ENCODE data around the gene DLG2.
"Not testable (repeated sequence)": the region's sequence is repeated elsewhere in the genome, so short reads cannot be mapped to it uniquely, and the experiment has no call there.

Gene DLG2

DNA sequence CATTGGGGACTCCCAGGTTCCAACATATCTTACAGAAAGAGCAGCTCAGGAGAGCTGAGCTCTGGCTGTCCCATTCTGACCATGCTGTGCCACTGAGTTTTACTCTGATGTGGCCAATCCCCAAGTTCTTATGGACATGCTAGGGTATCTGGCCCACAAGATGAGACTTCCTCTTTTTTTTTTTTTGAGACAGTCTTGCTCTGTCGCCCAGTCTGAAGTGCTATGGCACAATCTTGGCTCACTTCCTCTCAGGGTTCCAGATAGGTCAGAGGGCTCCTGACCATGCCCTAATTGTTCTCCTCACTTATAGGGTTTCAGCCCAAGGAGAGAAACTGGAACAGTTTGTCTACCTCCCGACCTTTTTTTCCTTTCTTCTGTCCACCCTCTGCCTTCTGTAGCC, 2188.7 kb downstream of the DLG2 start:
- H3K4me3 ChIP-seq (ENCODE audit: low read depth, low read length): no peak overlapping the region
- TF ChIP-seq CTCF (IDR thresholded peaks at IDR 0.05; ENCODE audit: low read depth, low read length): no peak

DNA sequence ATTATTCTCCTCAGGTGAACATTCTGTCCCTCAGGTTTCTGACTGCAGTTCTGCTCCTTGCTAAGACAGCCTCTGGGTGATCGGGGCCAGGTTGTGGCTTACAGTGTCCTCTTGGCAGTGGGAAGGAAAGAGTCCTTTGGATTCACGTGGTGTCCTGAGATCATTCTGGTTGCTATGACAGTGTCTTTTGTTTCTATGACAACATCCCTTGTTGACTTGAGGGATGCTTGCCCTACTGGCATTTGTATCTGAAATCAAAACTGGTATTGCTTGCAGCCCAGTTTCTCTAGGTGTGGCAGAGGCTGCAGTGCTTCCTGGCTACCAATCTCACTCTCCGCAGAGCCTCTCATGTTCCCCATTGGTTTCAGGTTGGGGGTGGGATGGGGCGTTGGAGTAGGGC, 2189.2 kb downstream of the DLG2 start:
- no peak for TF ChIP-seq CTCF (IDR thresholded peaks at IDR 0.05; ENCODE audit: low read depth, low read length)
- no peak overlapping the region for H3K4me3 ChIP-seq (ENCODE audit: low read depth, low read length)

- no peak for TF ChIP-seq CTCF (IDR thresholded peaks at IDR 0.05; ENCODE audit: low read depth, low read length)
- no peak overlapping the region for H3K4me3 ChIP-seq (ENCODE audit: low read depth, low read length)
These were observed 2190.3 kb downstream of the DLG2 start for GRCh38 chr11:83436855-83437254.

DNA sequence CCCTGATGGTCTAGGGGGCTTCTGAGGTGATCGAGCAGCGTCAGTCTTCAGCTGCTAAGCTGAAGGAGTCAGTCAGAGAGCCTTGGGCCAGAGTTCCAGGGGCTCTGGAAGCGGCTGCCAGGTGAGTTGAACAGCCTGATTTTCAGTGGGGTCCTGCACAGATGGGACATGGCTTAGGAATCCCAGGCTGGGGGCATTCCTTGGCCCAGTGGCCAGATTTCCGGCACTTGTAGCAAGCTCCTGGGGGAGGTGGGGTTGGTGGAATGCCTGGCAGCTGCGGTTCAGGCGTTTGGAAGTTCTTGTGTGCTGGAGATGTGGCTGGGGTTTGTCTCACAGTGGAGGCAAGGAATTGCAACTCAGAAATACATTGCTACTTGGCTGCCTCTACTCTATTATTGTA, 2192.3 kb downstream of the DLG2 start:
- H3K4me3 ChIP-seq (ENCODE audit: low read depth, low read length): not testable (repeated sequence)

DNA sequence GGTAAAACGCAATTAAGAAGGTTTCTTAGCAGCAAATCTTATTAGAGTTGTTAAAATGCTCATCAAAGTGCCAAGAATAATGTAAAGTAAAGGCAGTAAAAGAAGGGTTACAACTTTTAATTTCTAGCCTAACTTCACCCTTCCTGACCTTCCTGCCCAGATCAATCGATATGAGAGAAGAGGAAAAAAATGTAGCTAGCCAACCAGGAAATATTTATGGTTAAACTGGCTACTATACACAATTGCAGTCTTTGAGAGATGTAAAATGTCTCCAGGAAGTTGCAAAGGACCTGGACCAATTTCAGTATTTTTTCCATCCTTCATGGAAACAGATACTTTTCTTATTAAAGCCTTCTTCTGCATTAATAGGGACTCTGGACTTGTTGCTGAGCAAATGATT, 2199.2 kb downstream of the DLG2 start:
- TF ChIP-seq CTCF (IDR thresholded peaks at IDR 0.05; ENCODE audit: low read depth, low read length): no peak
- H3K4me3 ChIP-seq (ENCODE audit: low read depth, low read length): no peak overlapping the region

DNA sequence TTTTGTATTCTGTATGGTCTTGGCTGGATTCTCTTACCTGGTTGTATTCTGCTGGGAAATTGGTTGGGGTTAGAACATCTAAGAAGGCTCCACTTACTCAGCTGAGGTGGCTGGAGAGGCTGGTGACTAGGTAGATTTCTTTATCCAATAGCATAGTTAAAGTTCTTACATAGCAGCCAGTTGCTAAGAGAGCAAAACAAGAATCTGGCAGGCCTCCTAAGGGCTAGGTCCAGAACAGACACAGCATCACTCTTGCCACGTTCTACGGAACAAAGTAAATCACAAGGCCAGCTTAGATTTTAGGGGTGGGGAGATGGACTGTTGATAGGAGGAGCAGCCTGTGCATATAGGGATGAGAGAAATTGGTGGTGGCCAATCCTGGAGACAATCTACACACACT, 2199.6 kb downstream of the DLG2 start:
- no peak for TF ChIP-seq CTCF (IDR thresholded peaks at IDR 0.05; ENCODE audit: low read depth, low read length)
- no peak overlapping the region for H3K4me3 ChIP-seq (ENCODE audit: low read depth, low read length)

- TF ChIP-seq CTCF (IDR thresholded peaks at IDR 0.05; ENCODE audit: low read depth, low read length): no peak
- H3K4me3 ChIP-seq (ENCODE audit: low read depth, low read length): no peak overlapping the region
These were observed 2202.0 kb downstream of the DLG2 start for GRCh38 chr11:83425137-83425466.

DNA sequence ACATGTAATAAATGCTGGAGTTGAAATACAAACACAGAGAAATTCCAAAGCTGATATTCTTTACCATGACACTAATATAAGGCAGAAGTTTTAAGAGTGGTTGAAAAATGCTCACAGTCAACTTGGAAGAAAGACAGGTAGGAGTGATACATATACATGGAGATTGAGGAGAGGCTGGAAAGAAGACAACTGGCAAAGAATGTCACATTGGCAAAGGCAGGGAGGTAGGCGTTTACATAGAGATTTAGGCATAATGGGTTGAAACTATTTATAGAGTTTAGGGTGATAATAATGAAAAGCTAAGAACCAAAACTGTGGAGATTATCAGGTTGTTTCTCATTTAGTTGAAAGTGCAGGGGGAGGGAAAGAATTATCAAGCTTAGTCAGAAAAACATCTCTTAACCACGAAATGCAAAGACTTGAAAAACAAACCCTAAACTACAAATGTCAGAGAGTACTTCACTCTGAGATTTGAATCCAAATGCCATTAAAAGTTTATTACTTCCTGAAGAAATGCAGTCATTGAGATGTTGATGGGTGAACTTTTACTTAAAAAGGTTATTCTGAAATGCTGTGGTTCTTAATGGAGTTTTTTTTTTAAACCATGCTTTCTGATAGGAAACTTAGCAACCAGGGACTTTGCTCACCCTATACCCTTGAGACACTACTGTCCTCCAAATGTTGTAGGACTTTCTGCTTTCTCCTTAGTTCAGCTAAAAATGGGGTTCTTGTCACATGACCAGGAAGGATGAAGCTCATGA, 2202.6 kb downstream of the DLG2 start:
- H3K4me3 ChIP-seq (ENCODE audit: low read depth, low read length): no peak overlapping the region
- no peak for TF ChIP-seq CTCF (IDR thresholded peaks at IDR 0.05; ENCODE audit: low read depth, low read length)

DNA sequence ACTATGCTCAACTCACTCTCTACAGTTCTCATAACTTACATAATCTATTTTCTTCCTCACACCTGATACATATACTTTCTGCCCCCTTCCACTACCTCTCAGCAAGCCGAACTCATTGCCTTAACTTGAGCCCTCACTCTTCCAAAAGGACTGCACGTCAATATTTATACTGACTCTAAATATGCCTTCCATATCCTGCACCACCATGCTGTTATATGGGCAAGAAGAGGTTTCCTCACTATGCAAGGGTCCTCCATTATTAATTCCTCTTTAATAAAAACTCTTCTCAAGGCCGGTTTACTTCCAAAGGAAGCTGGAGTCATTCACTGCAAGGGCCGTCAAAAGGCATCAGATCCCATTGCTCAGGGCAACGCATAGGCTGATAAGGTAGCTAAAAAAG, 2204.5 kb downstream of the DLG2 start:
- not testable (repeated sequence) for H3K4me3 ChIP-seq (ENCODE audit: low read depth, low read length)

All from WI38 (cell line).